ENCODE results near the gene HCN3.

HCN3 gene

DNA sequence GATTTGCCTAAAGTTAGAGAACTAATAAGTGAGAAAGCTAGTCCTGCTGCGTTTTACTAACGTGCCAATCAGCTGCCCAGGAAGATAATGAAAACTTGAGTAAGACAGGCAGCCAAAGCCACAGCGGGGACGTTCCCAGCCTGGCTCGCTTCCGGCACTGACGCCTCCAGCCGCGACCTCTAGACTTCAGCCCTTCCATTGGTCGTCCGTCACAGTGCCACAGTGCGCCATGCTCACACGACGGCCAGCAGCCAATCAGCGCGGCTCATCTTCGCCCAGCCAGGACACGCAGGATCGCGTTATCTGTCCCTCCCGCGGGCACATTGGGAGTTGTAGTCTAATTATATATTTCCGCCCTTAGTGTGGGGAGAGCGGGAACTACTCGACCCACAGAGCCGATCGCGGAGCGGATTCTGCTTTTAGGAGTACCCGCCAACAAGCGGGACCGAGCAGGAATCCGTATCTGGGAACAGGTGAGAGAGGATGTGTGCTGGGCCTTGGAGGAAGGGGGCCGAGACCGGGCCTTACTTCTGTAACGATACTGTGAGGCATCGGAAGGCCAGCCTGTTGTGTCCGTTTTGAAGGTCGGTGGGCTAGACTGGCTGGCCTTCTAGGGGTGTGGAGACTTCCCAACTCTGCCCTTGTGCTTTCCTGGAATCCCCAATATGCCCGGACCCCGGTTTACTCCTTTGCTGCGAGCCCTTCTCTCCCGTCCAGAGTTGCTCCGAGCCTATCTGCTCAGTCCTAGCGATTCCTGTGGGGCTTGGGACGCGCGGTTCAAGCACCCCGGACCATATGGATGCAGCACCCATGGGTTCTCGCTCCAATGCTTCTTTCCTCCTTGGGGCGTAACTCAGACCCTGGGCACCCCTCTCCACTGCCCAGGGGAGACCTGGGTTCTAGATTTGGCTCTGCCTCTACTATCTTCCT, 31.5 kb downstream of the HCN3 start, which contains the start of gene FDPS:
Gene FDPS, plus strand, starts transcription at position 374 of the 930 bp plus-strand sequence. CDS start 924 bp downstream, outside the sequence.
- peak; percentile 96 for DNase-seq (ENCODE audit: low spot score)
- in situ Hi-C loops (cut with MboI; ENCODE audit: low pct_unique_long_range_greater_than_20kb, low sequenced_read_pairs, unreplicated experiment): no loop called here
- TF ChIP-seq, protein P1, sequence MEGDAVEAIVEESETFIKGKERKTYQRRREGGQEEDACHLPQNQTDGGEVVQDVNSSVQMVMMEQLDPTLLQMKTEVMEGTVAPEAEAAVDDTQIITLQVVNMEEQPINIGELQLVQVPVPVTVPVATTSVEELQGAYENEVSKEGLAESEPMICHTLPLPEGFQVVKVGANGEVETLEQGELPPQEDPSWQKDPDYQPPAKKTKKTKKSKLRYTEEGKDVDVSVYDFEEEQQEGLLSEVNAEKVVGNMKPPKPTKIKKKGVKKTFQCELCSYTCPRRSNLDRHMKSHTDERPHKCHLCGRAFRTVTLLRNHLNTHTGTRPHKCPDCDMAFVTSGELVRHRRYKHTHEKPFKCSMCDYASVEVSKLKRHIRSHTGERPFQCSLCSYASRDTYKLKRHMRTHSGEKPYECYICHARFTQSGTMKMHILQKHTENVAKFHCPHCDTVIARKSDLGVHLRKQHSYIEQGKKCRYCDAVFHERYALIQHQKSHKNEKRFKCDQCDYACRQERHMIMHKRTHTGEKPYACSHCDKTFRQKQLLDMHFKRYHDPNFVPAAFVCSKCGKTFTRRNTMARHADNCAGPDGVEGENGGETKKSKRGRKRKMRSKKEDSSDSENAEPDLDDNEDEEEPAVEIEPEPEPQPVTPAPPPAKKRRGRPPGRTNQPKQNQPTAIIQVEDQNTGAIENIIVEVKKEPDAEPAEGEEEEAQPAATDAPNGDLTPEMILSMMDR (IDR thresholded peaks at IDR 0.05; ENCODE audit: extremely low read depth, insufficient read depth, missing control alignments): no peak

DNA sequence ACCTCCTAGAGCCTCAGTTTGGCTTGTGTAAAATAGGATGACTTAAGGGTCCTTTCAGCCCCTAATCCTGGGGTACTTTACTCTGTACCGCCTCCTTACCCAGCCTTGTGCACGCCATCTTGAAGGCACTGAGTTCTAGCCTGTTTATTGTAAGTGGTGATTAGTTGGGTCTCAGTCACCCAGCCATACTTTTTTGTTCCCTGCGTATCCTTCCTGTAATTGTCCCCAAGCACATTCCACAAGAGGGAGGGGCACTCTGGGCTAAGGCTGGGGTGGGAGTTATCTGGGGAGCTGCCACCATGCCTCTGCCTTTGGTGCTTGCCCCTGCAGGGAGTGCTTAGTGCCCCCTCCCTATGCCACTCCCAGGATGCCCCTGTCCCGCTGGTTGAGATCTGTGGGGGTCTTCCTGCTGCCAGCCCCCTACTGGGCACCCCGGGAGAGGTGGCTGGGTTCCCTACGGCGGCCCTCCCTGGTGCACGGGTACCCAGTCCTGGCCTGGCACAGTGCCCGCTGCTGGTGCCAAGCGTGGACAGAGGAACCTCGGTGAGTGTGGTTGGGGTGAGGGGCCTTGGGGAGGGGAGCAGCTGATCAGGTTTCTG, 32.3 kb downstream of the HCN3 start:
- TF ChIP-seq, protein P1 (IDR thresholded peaks at IDR 0.05; ENCODE audit: extremely low read depth, insufficient read depth, missing control alignments): no peak
- in situ Hi-C loops (cut with MboI; ENCODE audit: low pct_unique_long_range_greater_than_20kb, low sequenced_read_pairs, unreplicated experiment): no loop called here
- no peak for DNase-seq (ENCODE audit: low spot score)

- no peak for DNase-seq (ENCODE audit: low spot score)
- TF ChIP-seq, protein P1 (IDR thresholded peaks at IDR 0.05; ENCODE audit: extremely low read depth, insufficient read depth, missing control alignments): no peak
- in situ Hi-C loops (cut with MboI; ENCODE audit: low pct_unique_long_range_greater_than_20kb, low sequenced_read_pairs, unreplicated experiment): no loop called here
Measured at GRCh38 chr1:155313261-155313660, 36.0 kb downstream of the HCN3 start.

- TF ChIP-seq, protein P1 (IDR thresholded peaks at IDR 0.05; ENCODE audit: extremely low read depth, insufficient read depth, missing control alignments): no peak
- no peak for DNase-seq (ENCODE audit: low spot score)
- in situ Hi-C loops (cut with MboI; ENCODE audit: low pct_unique_long_range_greater_than_20kb, low sequenced_read_pairs, unreplicated experiment): no loop called here
Measured at GRCh38 chr1:155316922-155317321, 39.7 kb downstream of the HCN3 start.

GRCh38 chr1:155318082-155318481, 40.8 kb downstream of the HCN3 start:
- TF ChIP-seq, protein P1 (IDR thresholded peaks at IDR 0.05; ENCODE audit: extremely low read depth, insufficient read depth, missing control alignments): no peak
- DNase-seq (ENCODE audit: low spot score): no peak
- in situ Hi-C loops (cut with MboI; ENCODE audit: low pct_unique_long_range_greater_than_20kb, low sequenced_read_pairs, unreplicated experiment): no loop called here

DNA sequence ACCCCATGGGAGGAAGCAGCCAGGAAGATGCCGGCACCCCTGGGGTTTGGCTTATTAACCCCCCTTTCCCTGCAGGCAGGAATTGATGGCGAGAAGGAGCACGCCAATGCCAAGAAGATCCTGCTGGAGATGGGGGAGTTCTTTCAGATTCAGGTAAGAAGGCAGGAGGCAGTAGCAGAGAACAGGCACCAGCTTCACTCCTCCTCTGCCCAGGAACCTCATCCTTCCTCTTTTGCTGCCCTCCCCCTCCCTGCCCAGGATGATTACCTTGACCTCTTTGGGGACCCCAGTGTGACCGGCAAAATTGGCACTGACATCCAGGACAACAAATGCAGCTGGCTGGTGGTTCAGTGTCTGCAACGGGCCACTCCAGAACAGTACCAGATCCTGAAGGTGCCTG, 42.3 kb downstream of the HCN3 start:
- DNase-seq (ENCODE audit: low spot score): no peak
- TF ChIP-seq, protein P1 (IDR thresholded peaks at IDR 0.05; ENCODE audit: extremely low read depth, insufficient read depth, missing control alignments): no peak
- in situ Hi-C loops (cut with MboI; ENCODE audit: low pct_unique_long_range_greater_than_20kb, low sequenced_read_pairs, unreplicated experiment): no loop called here
